HG02870 (cell line): ENCODE data around the gene ARAP2.

Experiments used
- ATAC-seq: cut with Tn5 transposase; IDR thresholded peaks from one replicate; pipeline ENCODE4 v1.9.1; 2021; ENCODE audit warnings: mild to moderate bottlenecking, moderate library complexity; ENCODE audit not compliant: unreplicated experiment

Gene ARAP2

GRCh38 chr4:36130641-36131040 is 113.7 kb downstream of the ARAP2 start:
- ATAC-seq = no peak

GRCh38 chr4:36128689-36129088 is 115.6 kb downstream of the ARAP2 start:
- no peak for ATAC-seq

- no peak for ATAC-seq
These were observed 120.4 kb downstream of the ARAP2 start for GRCh38 chr4:36123906-36124305.

- ATAC-seq = no peak
These were observed 129.0 kb downstream of the ARAP2 start for GRCh38 chr4:36115312-36115711.

- no peak for ATAC-seq
These were observed 133.1 kb downstream of the ARAP2 start for GRCh38 chr4:36111172-36111571.

- ATAC-seq = no peak
These were observed 144.8 kb downstream of the ARAP2 start for GRCh38 chr4:36099509-36099908.

- no peak for ATAC-seq
These were observed 149.3 kb downstream of the ARAP2 start for GRCh38 chr4:36094995-36095394.

- ATAC-seq = no peak
These were observed 152.3 kb downstream of the ARAP2 start for GRCh38 chr4:36091997-36092396.

GRCh38 chr4:36088542-36088941 is 155.8 kb downstream of the ARAP2 start:
- ATAC-seq = no peak

GRCh38 chr4:36086261-36086786 is 158.0 kb downstream of the ARAP2 start:
- no peak for ATAC-seq

GRCh38 chr4:36082817-36083216 is 161.5 kb downstream of the ARAP2 start:
- ATAC-seq = no peak

- peak; percentile 99 for ATAC-seq
These were observed 163.1 kb downstream of the ARAP2 start for GRCh38 chr4:36081185-36081584.

- ATAC-seq = no peak
These were observed 164.6 kb downstream of the ARAP2 start for GRCh38 chr4:36079666-36080065.

- ATAC-seq = no peak
These were observed 166.0 kb downstream of the ARAP2 start for GRCh38 chr4:36078319-36078718.

- ATAC-seq = no peak
These were observed 171.8 kb downstream of the ARAP2 start for GRCh38 chr4:36072529-36072928.

- ATAC-seq = no peak
These were observed 177.2 kb downstream of the ARAP2 start for GRCh38 chr4:36067116-36067515.

- no peak for ATAC-seq
These were observed 178.9 kb downstream of the ARAP2 start for GRCh38 chr4:36065274-36065871.

- ATAC-seq = no peak
These were observed 180.2 kb downstream of the ARAP2 start for GRCh38 chr4:36064117-36064516.

- no peak for ATAC-seq
These were observed 188.2 kb downstream of the ARAP2 start for GRCh38 chr4:36056136-36056535.

GRCh38 chr4:36054694-36055422 is 189.5 kb downstream of the ARAP2 start:
- no peak for ATAC-seq

- ATAC-seq = no peak
These were observed 190.4 kb downstream of the ARAP2 start for GRCh38 chr4:36053930-36054329.

- no peak for ATAC-seq
These were observed 192.7 kb downstream of the ARAP2 start for GRCh38 chr4:36051634-36052033.
